ENCODE results near the gene MARCHF10. TPM values are rescaled to one million over a fixed set of nuclear protein-coding genes. Genes with fewer than 3 reads are reported as not detected.
"Not testable (repeated sequence)": the region's sequence is repeated elsewhere in the genome, so short reads cannot be mapped to it uniquely, and the experiment has no call there.

Gene MARCHF10
- total and polyA plus RNA-seq, 8 donors, result 0.52 to 3.6 (median 1.8) TPM

GRCh38 chr17:62702746-62703260 is 105.3 kb downstream of the MARCHF10 start:
- Histone ChIP-seq H3K36me3 (no peaks in the 10 kb centered on the region), H3K4me1 (peaks cover 18 to 21% of the 10 kb centered on the region in 2 donors), H3K27ac (no peak overlapping the region), H3K4me3 (no peak overlapping the region), H3K9me3 (no peaks in the 10 kb centered on the region), H3K27me3 (peaks cover 0 to 17% of the 10 kb centered on the region in 2 donors)
- ATAC-seq (no peak), DNase-seq (no peak)
- intact Hi-C loops (cut with DNase I), result loop anchor here in 1 of 2 donors (2.0 kb wide), 1 partner anchor 266 kb away; no protein-coding TSS in a partner anchor
- TF ChIP-seq CTCF (IDR thresholded peaks at IDR 0.05), result no peak

GRCh38 chr17:62701706-62702085 is 106.4 kb downstream of the MARCHF10 start:
- intact Hi-C loops (cut with DNase I), result loop anchor here in 1 of 2 donors (2.0 kb wide), 1 partner anchor 267 kb away; no protein-coding TSS in a partner anchor

GRCh38 chr17:62700964-62701705 is 107.0 kb downstream of the MARCHF10 start:
- Histone ChIP-seq H3K36me3 (no peaks in the 10 kb centered on the region), H3K4me3 (no peak overlapping the region), H3K9me3 (no peaks in the 10 kb centered on the region), H3K27me3 (peaks cover 0 to 17% of the 10 kb centered on the region in 2 donors), H3K4me1 (peaks cover 18 to 21% of the 10 kb centered on the region in 2 donors), H3K27ac (no peak overlapping the region)
- no peak for TF ChIP-seq CTCF (IDR thresholded peaks at IDR 0.05)
- DNase-seq (peak in 1 of 4 donors; percentile 19), ATAC-seq (no peak)
- intact Hi-C loops (cut with DNase I), result no loop called here

More at GRCh38 chr17:62701706-62702085, 106.4 kb downstream of the MARCHF10 start:
- Histone ChIP-seq H3K27me3 (peaks cover 0 to 17% of the 10 kb centered on the region in 2 donors), H3K9me3 (no peaks in the 10 kb centered on the region), H3K27ac (no peak overlapping the region), H3K4me3 (no peak overlapping the region), H3K4me1 (peaks cover 18 to 21% of the 10 kb centered on the region in 2 donors), H3K36me3 (no peaks in the 10 kb centered on the region)
- ATAC-seq, result no peak
- DNase-seq, result peak in 2 of 4 donors; percentile 0 to 57
- no peak for TF ChIP-seq CTCF (IDR thresholded peaks at IDR 0.05)

- not testable (repeated sequence) for H3K4me3 ChIP-seq, H3K36me3 ChIP-seq, ATAC-seq, H3K9me3 ChIP-seq, H3K27me3 ChIP-seq, H3K27ac ChIP-seq
- H3K4me1 ChIP-seq, result peaks cover 5 to 16% of the 10 kb centered on the region in 2 donors
- intact Hi-C loops (cut with DNase I), result loop anchor here in 1 of 2 donors (10.0 kb wide), 1 partner anchor 706 kb away; no protein-coding TSS in a partner anchor
- DNase-seq, result peak in 1 of 4 donors; percentile 11
Measured at GRCh38 chr17:62698459-62698858, 109.7 kb downstream of the MARCHF10 start.

GRCh38 chr17:62696726-62697490 is 111.2 kb downstream of the MARCHF10 start:
- Histone ChIP-seq H3K4me3 (no peak overlapping the region), H3K36me3 (no peaks in the 10 kb centered on the region), H3K4me1 (peaks cover 0 to 10% of the 10 kb centered on the region in 2 donors), H3K9me3 (no peaks in the 10 kb centered on the region), H3K27me3 (no peaks in the 10 kb centered on the region), H3K27ac (no peak overlapping the region)
- DNase-seq (peak in 1 of 4 donors; percentile 58), ATAC-seq (no peak)
- intact Hi-C loops (cut with DNase I), result loop anchor here in 1 of 2 donors (10.0 kb wide), 1 partner anchor 708 kb away; no protein-coding TSS in a partner anchor
- no peak for TF ChIP-seq CTCF (IDR thresholded peaks at IDR 0.05)
